CD4-positive, alpha-beta T cell (primary cell): ENCODE results near the gene TLK2. TPM values are rescaled to one million over a fixed set of nuclear protein-coding genes. Genes with fewer than 3 reads are reported as not detected.
"Not testable (repeated sequence)": the region's sequence is repeated elsewhere in the genome, so short reads cannot be mapped to it uniquely, and the experiment has no call there.

Source experiments
- ATAC-seq: fragments of 200-7000 bp; cut with Tn5 transposase; one replicate; pipeline ENCODE4 v1.10.0; 2022; ENCODE audit warnings: mild to moderate bottlenecking; ENCODE audit not compliant: poor library complexity
- CTCF ChIA-PET: fragments of 350-600 bp; sonication (Branson Sonifier 250); formaldehyde crosslinking; loops from one replicate; lab custom pipeline; 2021; ENCODE audit warnings: antibody characterized with exemption, inconsistent platforms; lab: Charles Lee
- POLR2A ChIA-PET: fragments of 350-600 bp; sonication (Branson Sonifier 250); formaldehyde crosslinking; loops from one replicate; lab custom pipeline; 2021; ENCODE audit warnings: antibody characterized with exemption, inconsistent platforms; lab: Charles Lee
- DNase-seq, 14 experiments: peaks; one replicate each; pipeline ENCODE4 v3.0.0-alpha.2; 2013 to 2020; ENCODE audit warnings: mixed read lengths in 2 of 14
- H3K27ac ChIP-seq, 2 donors: one replicate each; pipeline versions ENCODE4 v1.5.1 to v1.7.0; 2013; ENCODE audit warnings: low read length in 2 of 2, low read depth in 1 of 2, mild to moderate bottlenecking in 1 of 2
- H3K27me3 ChIP-seq, 2 experiments: 1 replicate in 1 of 2; 2 replicates in 1 of 2; pipeline versions ENCODE4 v1.6.1 to v1.7.0; 2013; ENCODE audit warnings: low read length in 2 of 2, control low read depth in 1 of 2, mild to moderate bottlenecking in 1 of 2, moderate library complexity in 1 of 2; ENCODE audit not compliant: insufficient read depth in 2 of 2, control insufficient read depth in 1 of 2
- H3K36me3 ChIP-seq: one replicate; pipeline ENCODE4 v1.6.1; 2013; ENCODE audit warnings: low read length, control low read depth; ENCODE audit not compliant: insufficient read depth
- H3K4me1 ChIP-seq: one replicate; pipeline ENCODE4 v1.6.1; 2013; ENCODE audit warnings: low read length, control low read depth; ENCODE audit not compliant: insufficient read depth
- H3K4me3 ChIP-seq: one replicate; pipeline ENCODE4 v1.5.1; 2013; ENCODE audit warnings: mild to moderate bottlenecking, low read length, moderate library complexity
- H3K9me3 ChIP-seq, 2 experiments: 1 replicate in 1 of 2; 2 replicates in 1 of 2; pipeline versions ENCODE4 v1.6.1 to v1.7.0; 2013; ENCODE audit warnings: low read length in 2 of 2, mild to moderate bottlenecking in 2 of 2, control low read depth in 1 of 2, moderate library complexity in 1 of 2; ENCODE audit not compliant: control insufficient read depth in 1 of 2, insufficient read depth in 1 of 2
- H3K27ac Mint-ChIP-seq: one replicate; pipeline ENCODE4 v1.8.0; 2020; ENCODE audit warnings: mixed read lengths
- H3K27me3 Mint-ChIP-seq: one replicate; pipeline ENCODE4 v1.8.0; 2021; ENCODE audit warnings: mixed read lengths
- H3K36me3 Mint-ChIP-seq: one replicate; pipeline ENCODE4 v1.8.0; 2021; ENCODE audit warnings: low read depth, mixed read lengths
- H3K4me1 Mint-ChIP-seq: one replicate; pipeline ENCODE4 v1.8.0; 2021; ENCODE audit warnings: low read depth, mixed read lengths
- H3K4me3 Mint-ChIP-seq: one replicate; pipeline ENCODE4 v1.8.0; 2020; ENCODE audit warnings: mild to moderate bottlenecking, mixed read lengths
- H3K9me3 Mint-ChIP-seq: one replicate; pipeline ENCODE4 v1.8.0; 2020; ENCODE audit warnings: mixed read lengths
- intact Hi-C, 2 experiments: fragments of 100-400 bp; cut with DNase I in 1 of 2; cut with micrococcal nuclease in 1 of 2; formaldehyde crosslinking; loops; one replicate each; pipeline versions ENCODE4 v1.15.1 to v1.9.0; 2023 to 2025; cut with DNase I, micrococcal nuclease
- total RNA-seq, 174 experiments: library from RNA in 2 of 174; stranded (reverse) in 2 of 174; gene quantifications; one replicate each; pipeline ENCODE4 v1.2.3 and lab custom pipeline; 2021 to 2026

TLK2 gene
- total RNA-seq, 2 experiments from 2014 or later, result 85.3 to 86.5 TPM

GRCh38 chr17:62500463-62500862 lies 21.8 kb downstream of the TLK2 start:
- peaks cover 16% of the 10 kb centered on the region for H3K4me1 Mint-ChIP-seq
- H3K27me3 ChIP-seq, H3K36me3 ChIP-seq, H3K4me3 ChIP-seq, H3K27ac Mint-ChIP-seq, H3K9me3 ChIP-seq, H3K9me3 Mint-ChIP-seq, H3K4me3 Mint-ChIP-seq, intact Hi-C loops, H3K4me1 ChIP-seq, ATAC-seq, POLR2A ChIA-PET, DNase-seq, H3K27ac ChIP-seq, CTCF ChIA-PET, H3K27me3 Mint-ChIP-seq, H3K36me3 Mint-ChIP-seq: not testable (repeated sequence)

GRCh38 chr17:62504857-62505256 lies 26.2 kb downstream of the TLK2 start:
- H3K27ac Mint-ChIP-seq, H3K9me3 ChIP-seq, H3K4me1 ChIP-seq, intact Hi-C loops, H3K36me3 ChIP-seq, CTCF ChIA-PET, H3K9me3 Mint-ChIP-seq, POLR2A ChIA-PET, H3K36me3 Mint-ChIP-seq, H3K27ac ChIP-seq, H3K27me3 ChIP-seq, H3K4me3 ChIP-seq, ATAC-seq, H3K4me3 Mint-ChIP-seq, H3K27me3 Mint-ChIP-seq, DNase-seq: not testable (repeated sequence)
- peaks cover 40% of the 10 kb centered on the region for H3K4me1 Mint-ChIP-seq

- H3K27me3 Mint-ChIP-seq, intact Hi-C loops, H3K27me3 ChIP-seq, H3K4me3 Mint-ChIP-seq, POLR2A ChIA-PET, H3K9me3 Mint-ChIP-seq, ATAC-seq, H3K4me3 ChIP-seq, H3K36me3 Mint-ChIP-seq, H3K27ac ChIP-seq, H3K36me3 ChIP-seq, DNase-seq, H3K9me3 ChIP-seq, CTCF ChIA-PET: not testable (repeated sequence)
- peaks cover 19% of the 10 kb centered on the region for H3K4me1 ChIP-seq
- peak overlapping the region; percentile 34 for H3K27ac Mint-ChIP-seq
- H3K4me1 Mint-ChIP-seq, result peaks cover 54% of the 10 kb centered on the region
Observed at GRCh38 chr17:62507191-62507836, 28.7 kb downstream of the TLK2 start.

GRCh38 chr17:62510247-62510819 lies 31.7 kb downstream of the TLK2 start:
- H3K27me3 Mint-ChIP-seq, CTCF ChIA-PET, H3K4me3 Mint-ChIP-seq, H3K9me3 Mint-ChIP-seq, H3K9me3 ChIP-seq, H3K27ac ChIP-seq, DNase-seq, H3K36me3 ChIP-seq, H3K27me3 ChIP-seq, H3K36me3 Mint-ChIP-seq, intact Hi-C loops, POLR2A ChIA-PET, H3K4me3 ChIP-seq: not testable (repeated sequence)
- peaks cover 13% of the 10 kb centered on the region for H3K4me1 ChIP-seq
- peaks cover 58% of the 10 kb centered on the region for H3K4me1 Mint-ChIP-seq
- H3K27ac Mint-ChIP-seq, result peak overlapping the region; percentile 49
- peak; percentile 33 for ATAC-seq

- POLR2A ChIA-PET, H3K4me3 Mint-ChIP-seq: not testable (repeated sequence)
Observed at GRCh38 chr17:62511014-62511413, 32.4 kb downstream of the TLK2 start.

GRCh38 chr17:62516376-62516775 lies 37.8 kb downstream of the TLK2 start:
- CTCF ChIA-PET, H3K27me3 ChIP-seq, H3K27ac ChIP-seq, H3K4me3 Mint-ChIP-seq, H3K4me3 ChIP-seq, intact Hi-C loops, ATAC-seq, H3K27me3 Mint-ChIP-seq, DNase-seq, H3K9me3 Mint-ChIP-seq, POLR2A ChIA-PET, H3K9me3 ChIP-seq, H3K4me1 ChIP-seq, H3K27ac Mint-ChIP-seq: not testable (repeated sequence)
- Mint-ChIP-seq H3K4me1 (peaks cover 24% of the 10 kb centered on the region), H3K36me3 (peaks cover 15% of the 10 kb centered on the region)
- peaks cover 12% of the 10 kb centered on the region for H3K36me3 ChIP-seq

More at GRCh38 chr17:62511014-62511413, 32.4 kb downstream of the TLK2 start:
- H3K9me3 ChIP-seq, H3K9me3 Mint-ChIP-seq, H3K36me3 Mint-ChIP-seq, H3K27me3 ChIP-seq, H3K27ac ChIP-seq, H3K4me3 ChIP-seq, H3K27me3 Mint-ChIP-seq, H3K36me3 ChIP-seq, intact Hi-C loops: not testable (repeated sequence)
- H3K4me1 ChIP-seq, result peaks cover 11% of the 10 kb centered on the region
- ATAC-seq, result peak; percentile 72
- H3K4me1 Mint-ChIP-seq, result peaks cover 56% of the 10 kb centered on the region
- H3K27ac Mint-ChIP-seq, result peak overlapping the region; percentile 49
- DNase-seq, result peak in 2 of 14 experiments; percentile 7 to 10
- CTCF ChIA-PET, result interaction anchor here (0.6 kb wide), 1 partner anchor 23 kb away, joined by 4 read pairs; no protein-coding TSS in a partner anchor

- ATAC-seq, intact Hi-C loops, H3K4me1 ChIP-seq, CTCF ChIA-PET, H3K4me3 Mint-ChIP-seq, H3K27ac Mint-ChIP-seq, H3K27ac ChIP-seq, H3K27me3 Mint-ChIP-seq, DNase-seq, H3K9me3 Mint-ChIP-seq, H3K27me3 ChIP-seq, POLR2A ChIA-PET, H3K9me3 ChIP-seq, H3K4me3 ChIP-seq, H3K4me1 Mint-ChIP-seq: not testable (repeated sequence)
- peaks cover 45% of the 10 kb centered on the region for H3K36me3 Mint-ChIP-seq
- peaks cover 24% of the 10 kb centered on the region for H3K36me3 ChIP-seq
Observed at GRCh38 chr17:62521295-62521694, 42.7 kb downstream of the TLK2 start.
